Esophagus muscularis mucosa (tissue), 4 donors: ENCODE measurements around the gene TLDC2. TPM values are rescaled to one million over a fixed set of nuclear protein-coding genes. Genes with fewer than 3 reads are reported as not detected.
"Not testable (repeated sequence)": the region's sequence is repeated elsewhere in the genome, so short reads cannot be mapped to it uniquely, and the experiment has no call there.

Experiments used
- DNase-seq: peaks from one replicate; pipeline ENCODE4 v3.0.0-alpha.2; 2017; ENCODE audit errors: extremely low spot score
- H3K27ac ChIP-seq, 4 donors: fragments of 200-600 bp; sonication (generic); replicated peaks in 1 of 4; 1 replicate in 3 of 4; 2 replicates in 1 of 4; pipeline ENCODE4 v1.5.1; 2016 to 2019; ENCODE audit warnings: mild to moderate bottlenecking in 1 of 4
- H3K27me3 ChIP-seq, 4 donors: fragments of 200-600 bp; sonication (generic); one replicate each; pipeline versions ENCODE4 v1.5.1 to v1.6.0; 2016 to 2019
- H3K36me3 ChIP-seq, 4 donors: fragments of 200-600 bp; sonication (generic); one replicate each; pipeline ENCODE4 v1.5.1; 2016 to 2019
- H3K4me1 ChIP-seq, 4 donors: fragments of 200-600 bp; sonication (generic); one replicate each; pipeline ENCODE4 v1.5.1; 2016 to 2019
- H3K4me3 ChIP-seq, 4 donors: fragments of 200-600 bp; sonication (generic); 1 replicate in 2 of 4; 2 replicates in 2 of 4; pipeline ENCODE4 v1.5.1; 2016 to 2019; ENCODE audit warnings: mild to moderate bottlenecking in 4 of 4, moderate library complexity in 1 of 4
- H3K9me3 ChIP-seq, 4 donors: fragments of 200-600 bp; sonication (generic); 1 replicate in 3 of 4; 2 replicates in 1 of 4; pipeline ENCODE4 v1.5.1; 2016 to 2019
- CTCF ChIP-seq, 3 experiments: fragments of 200-600 bp in 2 of 3; fragments of 450-650 bp in 1 of 3; sonication (generic) in 2 of 3; IDR thresholded peaks; one replicate each; pipeline ENCODE4 v1.5.1; 2017 to 2019; ENCODE audit warnings: antibody characterized with exemption in 3 of 3, mild to moderate bottlenecking in 2 of 3, moderate library complexity in 1 of 3
- EP300 ChIP-seq: sonication (generic); formaldehyde crosslinking; IDR thresholded peaks from one replicate; pipeline ENCODE4 v1.6.1; 2017; ENCODE audit warnings: antibody characterized with exemption
- POLR2A ChIP-seq: fragments of 450-650 bp; IDR thresholded peaks from one replicate; pipeline ENCODE4 v1.6.1; 2017; ENCODE audit warnings: antibody characterized with exemption, moderate library complexity, mild to moderate bottlenecking, low read depth
- POLR2AphosphoS5 ChIP-seq, 2 donors: sonication (generic); formaldehyde crosslinking; IDR thresholded peaks; one replicate each; pipeline ENCODE4 v1.6.1; 2017; ENCODE audit warnings: antibody characterized with exemption in 2 of 2
- WGBS: methylation state at CpG from one replicate; pipeline ENCODE4 v1.1.5; 2018; 5-methylcytosine and 5-hydroxymethylcytosine counted together
- intact Hi-C: fragments of 100-400 bp; cut with DNase I; formaldehyde crosslinking; loops from one replicate; pipeline ENCODE4 v1.15.1; 2023
- total RNA-seq, 4 donors: library from RNA; depleted of rRNA; stranded (reverse); fragments of >200 nt; gene quantifications; one replicate each; pipeline versions ENCODE4 v1.1.0 to v1.2.1, GENCODE V29; 2016

The TLDC2 gene
- total RNA-seq, 4 donors from 2014 or later, result 0.34 to 0.66 (median 0.42) TPM; not detected in 1

GRCh38 chr20:36927704-36928103, 51.8 kb downstream of the TLDC2 start:
- peaks cover 79 to 100% (median 99%) of the 10 kb centered on the region in 4 donors for H3K36me3 ChIP-seq
- peaks cover 2 to 54% (median 31%) of the 10 kb centered on the region in 4 donors for H3K4me1 ChIP-seq
- H3K27ac ChIP-seq, result no peak overlapping the region
- no peak for TF ChIP-seq POLR2AphosphoS5 (IDR thresholded peaks at IDR 0.05)
- no peak for TF ChIP-seq POLR2A
- TF ChIP-seq EP300, result no peak
- no peak for TF ChIP-seq CTCF (IDR thresholded peaks at IDR 0.05)
- WGBS, result 93% methylated on average over 1 of the region's 1 CpG
- intact Hi-C loops, result loop anchor here (5.0 kb wide), 1 partner anchor 35 kb away; no protein-coding TSS in a partner anchor
- no peak for DNase-seq
- H3K9me3 ChIP-seq, result no peaks in the 10 kb centered on the region
- H3K27me3 ChIP-seq, result no peaks in the 10 kb centered on the region
- H3K4me3 ChIP-seq, result no peak overlapping the region

- peaks cover 75 to 100% (median 99%) of the 10 kb centered on the region in 4 donors for H3K36me3 ChIP-seq
- TF ChIP-seq CTCF (IDR thresholded peaks at IDR 0.05) (no peak), POLR2A (no peak), POLR2AphosphoS5 (IDR thresholded peaks at IDR 0.05) (no peak), EP300 (no peak)
- DNase-seq, result no peak
- H3K27me3 ChIP-seq, result no peaks in the 10 kb centered on the region
- intact Hi-C loops, result loop anchor here (5.0 kb wide), 1 partner anchor 37 kb away; no protein-coding TSS in a partner anchor
- no peaks in the 10 kb centered on the region for H3K9me3 ChIP-seq
- peaks cover 2 to 64% (median 39%) of the 10 kb centered on the region in 4 donors for H3K4me1 ChIP-seq
- no peak overlapping the region for H3K4me3 ChIP-seq
- 71% methylated on average over 6 of the region's 6 CpGs for WGBS
- H3K27ac ChIP-seq, result peak overlapping the region in 3 of 4 donors; percentile 6 to 46 (median 36)
These were observed 53.4 kb downstream of the TLDC2 start for GRCh38 chr20:36929290-36929689.

- H3K9me3 ChIP-seq, result no peaks in the 10 kb centered on the region
- H3K27me3 ChIP-seq, result no peaks in the 10 kb centered on the region
- H3K4me1 ChIP-seq, result peaks cover 4 to 64% (median 39%) of the 10 kb centered on the region in 4 donors
- no peak for TF ChIP-seq EP300
- no peak for TF ChIP-seq CTCF (IDR thresholded peaks at IDR 0.05)
- H3K36me3 ChIP-seq, result peaks cover 74 to 100% (median 98%) of the 10 kb centered on the region in 4 donors
- intact Hi-C loops, result loop anchor here (5.0 kb wide), 1 partner anchor 37 kb away; no protein-coding TSS in a partner anchor
- no peak for DNase-seq
- H3K4me3 ChIP-seq, result no peak overlapping the region
- 95% methylated on average over 6 of the region's 6 CpGs for WGBS
- H3K27ac ChIP-seq, result peak overlapping the region; percentile 6 to 46 (median 35)
These were observed 53.8 kb downstream of the TLDC2 start for GRCh38 chr20:36929691-36930090.

- H3K27me3 ChIP-seq, H3K4me3 ChIP-seq, H3K9me3 ChIP-seq, DNase-seq, intact Hi-C loops: not testable (repeated sequence)
- Histone ChIP-seq H3K4me1 (peaks cover 16 to 86% (median 62%) of the 10 kb centered on the region in 4 donors), H3K36me3 (peaks cover 72 to 97% (median 93%) of the 10 kb centered on the region in 4 donors), H3K27ac (peak overlapping the region; percentile 26 to 56 (median 34))
- WGBS, result 80% methylated on average over 12 of the region's 12 CpGs
These were observed 56.1 kb downstream of the TLDC2 start for GRCh38 chr20:36932067-36932466.

GRCh38 chr20:36932476-36933426, 56.8 kb downstream of the TLDC2 start:
- no peak for TF ChIP-seq EP300
- no peak for TF ChIP-seq POLR2A
- no peak for TF ChIP-seq CTCF (IDR thresholded peaks at IDR 0.05)
- TF ChIP-seq POLR2AphosphoS5 (IDR thresholded peaks at IDR 0.05), result no peak
- Histone ChIP-seq H3K9me3 (no peaks in the 10 kb centered on the region), H3K4me3 (no peak overlapping the region), H3K27me3 (no peaks in the 10 kb centered on the region), H3K36me3 (peaks cover 65 to 95% (median 87%) of the 10 kb centered on the region in 4 donors), H3K27ac (peak overlapping the region in 3 of 4 donors; percentile 21 to 41 (median 35)), H3K4me1 (peaks cover 21 to 89% (median 69%) of the 10 kb centered on the region in 4 donors)
- intact Hi-C loops, result no loop called here
- no peak for DNase-seq
- WGBS, result 78% methylated on average over 11 of the region's 11 CpGs

- intact Hi-C loops, H3K27me3 ChIP-seq, H3K9me3 ChIP-seq, H3K4me3 ChIP-seq, DNase-seq: not testable (repeated sequence)
- 95% methylated on average over 16 of the region's 16 CpGs for WGBS
- Histone ChIP-seq H3K4me1 (peaks cover 29 to 95% (median 77%) of the 10 kb centered on the region in 4 donors), H3K27ac (peak overlapping the region; percentile 12 to 35 (median 18)), H3K36me3 (peaks cover 56 to 95% (median 86%) of the 10 kb centered on the region in 4 donors)
These were observed 57.6 kb downstream of the TLDC2 start for GRCh38 chr20:36933571-36933970.
